CD4-positive, CD25-positive, alpha-beta regulatory T cell (primary cell): ENCODE data around the gene DAPL1. TPM values are rescaled to one million over a fixed set of nuclear protein-coding genes. Genes with fewer than 3 reads are reported as not detected.

Experiments used
- ATAC-seq, 2 donors: fragments of 150-1000 bp; cut with Tn5 transposase; one replicate each; pipeline ENCODE4 v1.10.0; 2021; ENCODE audit warnings: low read depth in 2 of 2, moderate number of reproducible peaks in 2 of 2, moderate library complexity in 1 of 2
- DNase-seq, 3 donors: peaks; one replicate each; pipeline versions ENCODE4 v3.0.0 to v3.0.0-alpha.2; 2012 to 2022; ENCODE audit warnings: mixed read lengths in 1 of 3
- H3K27ac ChIP-seq: one replicate; pipeline ENCODE4 v1.7.0; 2013; ENCODE audit warnings: mild to moderate bottlenecking, low read length; ENCODE audit not compliant: insufficient read depth, poor library complexity, severe bottlenecking
- H3K27me3 ChIP-seq: one replicate; pipeline ENCODE4 v1.7.0; 2013; ENCODE audit warnings: low read length; ENCODE audit not compliant: control insufficient read depth, insufficient read depth
- H3K36me3 ChIP-seq: one replicate; pipeline ENCODE4 v1.7.0; 2013; ENCODE audit warnings: mild to moderate bottlenecking, low read length, moderate library complexity; ENCODE audit not compliant: control insufficient read depth, insufficient read depth
- H3K4me1 ChIP-seq: 2 replicates; pipeline ENCODE4 v1.7.0; 2013; ENCODE audit warnings: mild to moderate bottlenecking, low read length; ENCODE audit not compliant: insufficient read depth, control insufficient read depth, poor library complexity, severe bottlenecking
- H3K4me3 ChIP-seq: one replicate; pipeline ENCODE4 v1.7.0; 2013; ENCODE audit warnings: low read depth, mild to moderate bottlenecking, low read length, moderate library complexity
- H3K9me3 ChIP-seq, 2 experiments: 1 replicate in 1 of 2; 2 replicates in 1 of 2; pipeline ENCODE4 v1.7.0; 2013; ENCODE audit warnings: low read length in 2 of 2, mild to moderate bottlenecking in 1 of 2, moderate library complexity in 1 of 2; ENCODE audit not compliant: control insufficient read depth in 2 of 2
- H3K27ac Mint-ChIP-seq, 3 donors: one replicate each; pipeline ENCODE4 v1.8.0; 2020 to 2022; ENCODE audit warnings: mild to moderate bottlenecking in 3 of 3, mixed read lengths in 3 of 3, moderate library complexity in 2 of 3
- H3K27me3 Mint-ChIP-seq: one replicate; pipeline ENCODE4 v1.8.0; 2022; ENCODE audit warnings: mild to moderate bottlenecking, mixed read lengths
- H3K36me3 Mint-ChIP-seq: one replicate; pipeline ENCODE4 v1.8.0; 2020; ENCODE audit warnings: mixed read lengths
- H3K4me1 Mint-ChIP-seq, 4 donors: one replicate each; pipeline ENCODE4 v1.8.0; 2020 to 2022; ENCODE audit warnings: mixed read lengths in 4 of 4, mild to moderate bottlenecking in 1 of 4
- H3K4me3 Mint-ChIP-seq, 4 donors: one replicate each; pipeline ENCODE4 v1.8.0; 2020 to 2022; ENCODE audit warnings: mild to moderate bottlenecking in 4 of 4, mixed read lengths in 4 of 4, moderate library complexity in 3 of 4
- H3K9me3 Mint-ChIP-seq, 7 donors: one replicate each; pipeline ENCODE4 v1.8.0; 2020 to 2022; ENCODE audit warnings: mixed read lengths in 7 of 7, mild to moderate bottlenecking in 3 of 7, moderate library complexity in 2 of 7
- polyA plus RNA-seq, 4 donors: library from polyadenylated mRNA; unstranded; fragments of 300-500 nt; fragmentation: Illumina TruSeq; gene quantifications; one replicate each; pipeline ENCODE4 v1.2.3, GENCODE V29; 2021
- total RNA-seq: library from RNA; stranded (reverse); gene quantifications from one replicate; pipeline ENCODE4 v1.2.3, GENCODE V29; 2022

DAPL1 gene
- total and polyA plus RNA-seq, 5 donors from 2014 or later, result not detected

GRCh38 chr2:158779621-158780020 is 15.5 kb upstream of the DAPL1 start:
- no peak for ATAC-seq
- no peaks in the 10 kb centered on the region for H3K9me3 ChIP-seq
- no peak overlapping the region for H3K4me3 ChIP-seq
- Mint-ChIP-seq H3K9me3 (peaks cover 0 to 4% (median 0%) of the 10 kb centered on the region in 7 donors), H3K27me3 (peaks cover 6% of the 10 kb centered on the region), H3K4me3 (no peak overlapping the region), H3K36me3 (no peaks in the 10 kb centered on the region), H3K27ac (no peak overlapping the region), H3K4me1 (no peaks in the 10 kb centered on the region)
- H3K27ac ChIP-seq, result no peak overlapping the region
- H3K4me1 ChIP-seq, result no peaks in the 10 kb centered on the region
- H3K36me3 ChIP-seq, result no peaks in the 10 kb centered on the region
- no peaks in the 10 kb centered on the region for H3K27me3 ChIP-seq
- DNase-seq, result no peak

- DNase-seq, result no peak
- no peaks in the 10 kb centered on the region for H3K4me1 Mint-ChIP-seq
- Histone ChIP-seq H3K27ac (no peak overlapping the region), H3K36me3 (no peaks in the 10 kb centered on the region), H3K27me3 (no peaks in the 10 kb centered on the region), H3K9me3 (no peaks in the 10 kb centered on the region), H3K4me1 (no peaks in the 10 kb centered on the region), H3K4me3 (no peak overlapping the region)
- no peak overlapping the region for H3K27ac Mint-ChIP-seq
- no peaks in the 10 kb centered on the region for H3K36me3 Mint-ChIP-seq
- H3K27me3 Mint-ChIP-seq, result peaks cover 6% of the 10 kb centered on the region
- H3K9me3 Mint-ChIP-seq, result peaks cover 0 to 4% (median 0%) of the 10 kb centered on the region in 7 donors
- no peak overlapping the region for H3K4me3 Mint-ChIP-seq
- ATAC-seq, result no peak
Observed at GRCh38 chr2:158781353-158781961, 13.7 kb upstream of the DAPL1 start.

- Histone ChIP-seq H3K36me3 (no peaks in the 10 kb centered on the region), H3K4me3 (no peak overlapping the region), H3K4me1 (no peaks in the 10 kb centered on the region), H3K27me3 (no peaks in the 10 kb centered on the region), H3K27ac (no peak overlapping the region), H3K9me3 (no peaks in the 10 kb centered on the region)
- no peak for ATAC-seq
- Mint-ChIP-seq H3K27me3 (peaks cover 6% of the 10 kb centered on the region), H3K27ac (no peak overlapping the region), H3K4me3 (no peak overlapping the region), H3K9me3 (peaks cover 0 to 4% (median 0%) of the 10 kb centered on the region in 7 donors), H3K4me1 (no peaks in the 10 kb centered on the region), H3K36me3 (no peaks in the 10 kb centered on the region)
- no peak for DNase-seq
Observed at GRCh38 chr2:158782136-158782535, 13.0 kb upstream of the DAPL1 start.

- H3K36me3 Mint-ChIP-seq, result no peaks in the 10 kb centered on the region
- H3K9me3 Mint-ChIP-seq, result peaks cover 0 to 4% (median 0%) of the 10 kb centered on the region in 7 donors
- H3K27me3 Mint-ChIP-seq, result peaks cover 6% of the 10 kb centered on the region
- Histone ChIP-seq H3K4me3 (no peak overlapping the region), H3K27ac (no peak overlapping the region), H3K36me3 (no peaks in the 10 kb centered on the region), H3K4me1 (no peaks in the 10 kb centered on the region), H3K27me3 (no peaks in the 10 kb centered on the region), H3K9me3 (no peaks in the 10 kb centered on the region)
- no peak overlapping the region for H3K4me3 Mint-ChIP-seq
- ATAC-seq (no peak), DNase-seq (no peak)
- no peak overlapping the region for H3K27ac Mint-ChIP-seq
- H3K4me1 Mint-ChIP-seq, result no peaks in the 10 kb centered on the region
Observed at GRCh38 chr2:158782616-158783015, 12.5 kb upstream of the DAPL1 start.

- Mint-ChIP-seq H3K36me3 (no peaks in the 10 kb centered on the region), H3K27ac (no peak overlapping the region), H3K4me3 (no peak overlapping the region), H3K27me3 (peaks cover 6% of the 10 kb centered on the region), H3K9me3 (peaks cover 0 to 4% (median 0%) of the 10 kb centered on the region in 7 donors), H3K4me1 (no peaks in the 10 kb centered on the region)
- no peaks in the 10 kb centered on the region for H3K9me3 ChIP-seq
- ATAC-seq (no peak), DNase-seq (no peak)
- H3K36me3 ChIP-seq, result no peaks in the 10 kb centered on the region
- no peaks in the 10 kb centered on the region for H3K4me1 ChIP-seq
- no peaks in the 10 kb centered on the region for H3K27me3 ChIP-seq
- H3K27ac ChIP-seq, result no peak overlapping the region
- no peak overlapping the region for H3K4me3 ChIP-seq
Observed at GRCh38 chr2:158783923-158784322, 11.2 kb upstream of the DAPL1 start.

- no peaks in the 10 kb centered on the region for H3K4me1 Mint-ChIP-seq
- no peak for ATAC-seq
Observed at GRCh38 chr2:158786897-158787296, 8.2 kb upstream of the DAPL1 start.

GRCh38 chr2:158788951-158789350 is 6.2 kb upstream of the DAPL1 start:
- no peak for DNase-seq
- no peaks in the 10 kb centered on the region for H3K9me3 ChIP-seq

More at GRCh38 chr2:158786897-158787296, 8.2 kb upstream of the DAPL1 start:
- no peaks in the 10 kb centered on the region for H3K36me3 Mint-ChIP-seq
- Histone ChIP-seq H3K36me3 (no peaks in the 10 kb centered on the region), H3K4me1 (no peaks in the 10 kb centered on the region), H3K27ac (no peak overlapping the region), H3K4me3 (no peak overlapping the region), H3K9me3 (no peaks in the 10 kb centered on the region), H3K27me3 (no peaks in the 10 kb centered on the region)
- no peaks in the 10 kb centered on the region for H3K9me3 Mint-ChIP-seq
- H3K4me3 Mint-ChIP-seq, result no peak overlapping the region
- no peak for DNase-seq
- peaks cover 10% of the 10 kb centered on the region for H3K27me3 Mint-ChIP-seq
- no peak overlapping the region for H3K27ac Mint-ChIP-seq

GRCh38 chr2:158796652-158797051 is 1.5 kb downstream of the DAPL1 start:
- Mint-ChIP-seq H3K36me3 (no peaks in the 10 kb centered on the region), H3K4me1 (no peaks in the 10 kb centered on the region), H3K27me3 (peaks cover 5% of the 10 kb centered on the region), H3K4me3 (no peak overlapping the region), H3K27ac (no peak overlapping the region), H3K9me3 (peaks cover 0 to 5% (median 0%) of the 10 kb centered on the region in 7 donors)
- no peak overlapping the region for H3K27ac ChIP-seq
- no peaks in the 10 kb centered on the region for H3K9me3 ChIP-seq
- H3K4me3 ChIP-seq, result no peak overlapping the region
- no peak for DNase-seq
- peaks cover 2% of the 10 kb centered on the region for H3K27me3 ChIP-seq
- no peaks in the 10 kb centered on the region for H3K4me1 ChIP-seq
- H3K36me3 ChIP-seq, result no peaks in the 10 kb centered on the region
- ATAC-seq, result no peak

More at GRCh38 chr2:158788951-158789350, 6.2 kb upstream of the DAPL1 start:
- no peaks in the 10 kb centered on the region for H3K4me1 Mint-ChIP-seq
- ATAC-seq, result no peak
- H3K27ac Mint-ChIP-seq, result no peak overlapping the region
- H3K9me3 Mint-ChIP-seq, result no peaks in the 10 kb centered on the region
- H3K4me1 ChIP-seq, result no peaks in the 10 kb centered on the region
- H3K27me3 ChIP-seq, result no peaks in the 10 kb centered on the region
- no peak overlapping the region for H3K4me3 ChIP-seq
- H3K36me3 ChIP-seq, result no peaks in the 10 kb centered on the region
- H3K27me3 Mint-ChIP-seq, result peaks cover 9% of the 10 kb centered on the region
- no peak overlapping the region for H3K27ac ChIP-seq
- H3K4me3 Mint-ChIP-seq, result no peak overlapping the region
- no peaks in the 10 kb centered on the region for H3K36me3 Mint-ChIP-seq
